ENCODE results near the gene TRMT6.

GRCh38 chr20:5918856-5919625 is 31.3 kb downstream of the TRMT6 start:
- TF ChIP-seq CTCF (IDR thresholded peaks at IDR 0.05) (no peak), POLR2A (IDR thresholded peaks at IDR 0.05; ENCODE audit: low read depth) (no peak)
